22Rv1 (cell line): ENCODE data around the gene ATP1B3.

Experiments used
- ZFX ChIP-seq: fragments of 450-650 bp; IDR thresholded peaks from 2 replicates; pipeline ENCODE4 v1.6.1; 2017; ENCODE audit warnings: antibody characterized with exemption, borderline replicate concordance
- TF ChIP-seq, protein P1 (sequence below): fragments of 450-650 bp; IDR thresholded peaks from 2 replicates; pipeline ENCODE4 v1.5.1; 2017; ENCODE audit warnings: mild to moderate bottlenecking

GRCh38 chr3:141914311-141914710, 37.9 kb downstream of the ATP1B3 start:
- TF ChIP-seq, protein P1, sequence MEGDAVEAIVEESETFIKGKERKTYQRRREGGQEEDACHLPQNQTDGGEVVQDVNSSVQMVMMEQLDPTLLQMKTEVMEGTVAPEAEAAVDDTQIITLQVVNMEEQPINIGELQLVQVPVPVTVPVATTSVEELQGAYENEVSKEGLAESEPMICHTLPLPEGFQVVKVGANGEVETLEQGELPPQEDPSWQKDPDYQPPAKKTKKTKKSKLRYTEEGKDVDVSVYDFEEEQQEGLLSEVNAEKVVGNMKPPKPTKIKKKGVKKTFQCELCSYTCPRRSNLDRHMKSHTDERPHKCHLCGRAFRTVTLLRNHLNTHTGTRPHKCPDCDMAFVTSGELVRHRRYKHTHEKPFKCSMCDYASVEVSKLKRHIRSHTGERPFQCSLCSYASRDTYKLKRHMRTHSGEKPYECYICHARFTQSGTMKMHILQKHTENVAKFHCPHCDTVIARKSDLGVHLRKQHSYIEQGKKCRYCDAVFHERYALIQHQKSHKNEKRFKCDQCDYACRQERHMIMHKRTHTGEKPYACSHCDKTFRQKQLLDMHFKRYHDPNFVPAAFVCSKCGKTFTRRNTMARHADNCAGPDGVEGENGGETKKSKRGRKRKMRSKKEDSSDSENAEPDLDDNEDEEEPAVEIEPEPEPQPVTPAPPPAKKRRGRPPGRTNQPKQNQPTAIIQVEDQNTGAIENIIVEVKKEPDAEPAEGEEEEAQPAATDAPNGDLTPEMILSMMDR: no peak
- TF ChIP-seq ZFX: no peak
